GM12874 (cell line): ENCODE measurements around the gene ANKRD39.
A peak's percentile ranks its signal among the peaks of the same experiment; 100 is the strongest.

Experiments
- TF ChIP-seq, protein P1 (sequence below): IDR thresholded peaks from 2 replicates; pipeline ENCODE4 v1.5.1; 2011; ENCODE audit warnings: low read depth, mild to moderate bottlenecking, control low read depth, low read length, moderate library complexity; ENCODE audit not compliant: insufficient read depth

The ANKRD39 gene

DNA sequence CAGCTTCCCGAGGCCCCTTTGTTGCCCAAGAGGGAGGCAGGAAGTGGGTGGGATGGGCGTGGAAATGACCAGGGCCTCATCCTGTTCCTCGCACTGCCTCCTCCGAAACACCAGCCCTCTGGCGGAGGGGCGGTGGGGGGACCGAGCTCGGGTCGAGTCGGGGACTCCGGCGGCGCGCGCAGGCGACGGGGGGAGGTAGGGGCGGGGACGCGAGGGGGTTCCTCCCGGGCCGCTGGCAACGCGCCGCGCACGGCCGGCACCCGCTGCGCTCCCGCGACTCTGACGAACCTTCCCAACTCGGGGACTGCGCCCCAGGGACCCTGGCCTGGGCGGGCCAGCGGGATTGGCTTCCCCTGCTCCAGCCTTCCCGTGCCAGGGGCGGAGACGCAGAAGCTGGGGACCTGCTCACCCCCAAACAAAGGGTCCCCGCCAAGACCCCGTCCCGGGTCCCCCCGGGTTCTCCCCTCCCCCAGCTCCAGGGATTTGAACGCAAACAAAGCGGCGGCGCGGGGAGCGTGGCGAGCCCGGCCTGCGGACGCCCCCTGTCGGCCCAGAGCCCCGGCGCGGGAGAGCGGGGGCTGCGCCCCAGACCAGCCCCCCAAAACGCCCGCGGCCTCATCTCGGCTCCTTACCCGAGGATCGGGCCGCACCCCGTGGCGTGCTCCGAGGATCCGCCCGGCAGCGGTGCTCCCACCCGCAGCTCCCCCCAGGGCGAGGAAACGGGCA, 10.9 kb upstream of the ANKRD39 start:
- TF ChIP-seq, protein P1, sequence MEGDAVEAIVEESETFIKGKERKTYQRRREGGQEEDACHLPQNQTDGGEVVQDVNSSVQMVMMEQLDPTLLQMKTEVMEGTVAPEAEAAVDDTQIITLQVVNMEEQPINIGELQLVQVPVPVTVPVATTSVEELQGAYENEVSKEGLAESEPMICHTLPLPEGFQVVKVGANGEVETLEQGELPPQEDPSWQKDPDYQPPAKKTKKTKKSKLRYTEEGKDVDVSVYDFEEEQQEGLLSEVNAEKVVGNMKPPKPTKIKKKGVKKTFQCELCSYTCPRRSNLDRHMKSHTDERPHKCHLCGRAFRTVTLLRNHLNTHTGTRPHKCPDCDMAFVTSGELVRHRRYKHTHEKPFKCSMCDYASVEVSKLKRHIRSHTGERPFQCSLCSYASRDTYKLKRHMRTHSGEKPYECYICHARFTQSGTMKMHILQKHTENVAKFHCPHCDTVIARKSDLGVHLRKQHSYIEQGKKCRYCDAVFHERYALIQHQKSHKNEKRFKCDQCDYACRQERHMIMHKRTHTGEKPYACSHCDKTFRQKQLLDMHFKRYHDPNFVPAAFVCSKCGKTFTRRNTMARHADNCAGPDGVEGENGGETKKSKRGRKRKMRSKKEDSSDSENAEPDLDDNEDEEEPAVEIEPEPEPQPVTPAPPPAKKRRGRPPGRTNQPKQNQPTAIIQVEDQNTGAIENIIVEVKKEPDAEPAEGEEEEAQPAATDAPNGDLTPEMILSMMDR, result peak; percentile 78

DNA sequence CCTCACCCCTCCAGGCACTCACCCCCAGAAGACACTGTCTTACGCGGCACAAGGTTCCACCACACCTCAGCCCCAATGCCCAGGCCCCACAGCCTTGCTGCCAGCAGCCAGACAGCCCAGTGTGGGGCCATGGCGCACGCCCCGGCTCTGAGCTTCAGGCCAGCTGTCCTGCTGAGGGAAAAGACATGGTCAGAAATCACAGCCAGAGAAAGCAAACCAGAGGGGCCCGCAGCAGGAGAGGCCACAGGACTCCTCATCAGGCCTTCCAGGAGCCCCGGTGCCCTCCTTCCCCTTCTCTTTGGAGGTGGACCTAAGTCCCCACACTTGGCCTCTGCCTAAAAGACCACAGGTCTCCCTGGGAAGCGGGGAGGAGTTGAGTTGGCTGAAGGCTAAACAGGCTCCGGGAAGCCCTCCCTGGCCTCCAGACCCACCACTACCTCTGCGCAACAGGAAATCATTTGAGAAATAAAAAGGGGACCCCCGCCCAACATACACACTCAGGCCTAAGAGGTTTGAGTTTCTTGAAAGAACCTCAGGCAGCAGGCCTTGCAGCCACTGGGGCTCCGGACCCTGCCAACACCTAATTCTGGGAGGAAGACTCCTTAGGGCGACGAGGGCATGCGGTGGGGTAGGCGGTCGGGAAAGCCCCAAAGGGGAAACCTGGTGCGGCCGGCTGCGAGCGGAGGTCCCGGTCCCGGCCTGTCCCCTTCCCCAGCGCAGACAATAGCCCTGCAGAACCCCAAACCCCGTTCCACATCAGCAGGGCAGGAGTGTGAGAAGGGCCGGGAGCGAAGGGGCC, 10.1 kb upstream of the ANKRD39 start:
- TF ChIP-seq, protein P1, result no peak

DNA sequence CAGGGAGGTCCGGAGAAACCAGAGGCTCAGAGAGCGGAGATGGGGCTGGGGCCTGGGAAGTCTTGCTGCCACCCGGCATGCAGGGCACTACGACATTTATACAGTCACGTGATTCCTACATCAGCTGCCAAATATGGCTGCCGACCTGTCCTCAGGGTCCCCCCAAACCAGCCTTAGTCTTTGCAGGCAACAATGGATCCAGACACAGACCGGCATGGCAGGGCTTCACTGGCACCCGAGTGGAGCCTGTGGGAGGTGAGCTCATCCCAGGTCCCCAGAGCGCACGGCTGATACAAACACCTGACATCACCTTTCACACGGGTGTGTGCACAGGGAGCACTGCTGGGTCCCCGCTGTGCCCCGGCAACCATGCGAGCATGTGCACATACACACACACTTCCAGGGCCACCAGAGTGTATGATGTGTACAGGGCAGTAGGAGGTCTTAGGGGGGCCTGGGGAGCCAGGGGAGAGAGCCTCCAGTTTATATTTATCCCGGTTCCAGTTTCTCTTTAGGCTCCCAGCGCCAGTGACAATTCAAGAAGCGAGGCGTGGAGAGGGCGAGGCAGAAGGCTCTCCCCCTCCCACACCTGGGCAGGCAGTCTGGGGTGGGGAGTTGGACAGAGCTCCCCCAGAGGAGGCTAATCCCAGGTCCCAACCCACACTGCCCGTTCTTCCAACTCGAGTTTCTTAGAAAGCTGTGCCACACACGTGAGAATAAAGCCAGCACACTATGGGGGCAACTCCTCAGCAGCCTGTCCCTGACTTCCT, 9.4 kb upstream of the ANKRD39 start:
- TF ChIP-seq, protein P1, result no peak

DNA sequence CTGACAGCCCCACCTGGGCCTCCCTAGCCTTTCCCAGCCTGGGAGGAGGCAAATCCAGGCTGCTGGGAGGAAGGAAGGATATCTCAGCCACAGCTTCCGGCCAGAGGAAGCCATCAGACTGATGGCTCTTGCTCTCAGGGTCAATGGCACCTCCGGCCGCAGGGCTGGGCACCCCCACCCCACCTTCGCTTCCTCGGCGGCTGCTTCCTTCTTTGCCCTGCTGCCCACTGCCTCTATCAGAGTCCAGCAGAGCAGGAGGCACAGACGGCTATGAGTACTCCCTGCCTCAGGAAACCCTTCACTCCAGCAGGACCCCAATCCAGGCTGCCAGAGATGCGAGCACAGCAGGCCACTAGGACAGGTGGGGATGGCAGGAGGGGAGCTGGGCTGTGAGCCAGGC, 8.8 kb upstream of the ANKRD39 start:
- TF ChIP-seq, protein P1, result no peak

DNA sequence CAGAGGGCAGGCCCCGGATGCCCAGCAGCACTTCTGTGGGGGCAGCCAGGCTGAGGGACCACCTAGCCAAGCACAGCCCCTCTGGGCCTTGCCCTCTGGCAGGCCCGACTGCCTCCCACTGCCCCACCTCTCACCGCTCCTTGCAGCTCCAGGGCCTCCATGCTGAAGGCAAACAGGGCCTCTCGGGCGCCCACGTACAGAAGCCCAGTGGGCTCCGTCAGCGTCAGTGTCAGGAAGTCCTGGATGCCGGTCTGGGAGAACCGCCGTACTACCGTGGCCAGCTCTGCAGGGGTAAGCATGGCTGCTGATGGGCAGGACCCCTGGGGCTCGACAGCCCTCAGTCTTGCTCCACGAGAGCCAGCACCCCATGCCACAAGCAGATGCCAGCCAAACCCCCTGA, 8.3 kb upstream of the ANKRD39 start:
- TF ChIP-seq, protein P1, result no peak

DNA sequence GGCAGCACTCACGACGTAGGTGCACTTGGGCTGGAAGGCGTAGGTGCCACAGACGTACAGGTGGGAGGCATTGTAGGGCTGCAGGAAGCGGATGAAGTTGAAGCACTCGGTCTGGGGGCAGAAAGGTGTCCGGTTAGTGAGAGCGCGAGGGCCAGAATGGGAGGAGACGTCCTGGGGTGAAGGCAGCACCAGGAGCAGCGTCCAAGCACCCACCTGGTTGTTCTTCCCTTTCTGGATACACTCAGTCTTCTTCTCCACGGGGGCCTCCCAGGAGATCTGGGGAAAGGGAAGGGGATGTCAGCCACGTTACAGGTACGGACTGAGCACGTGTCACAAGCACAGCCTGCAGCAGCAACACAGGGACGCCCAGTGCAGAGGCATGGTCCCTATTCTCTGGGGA, 7.8 kb upstream of the ANKRD39 start:
- TF ChIP-seq, protein P1, result no peak

DNA sequence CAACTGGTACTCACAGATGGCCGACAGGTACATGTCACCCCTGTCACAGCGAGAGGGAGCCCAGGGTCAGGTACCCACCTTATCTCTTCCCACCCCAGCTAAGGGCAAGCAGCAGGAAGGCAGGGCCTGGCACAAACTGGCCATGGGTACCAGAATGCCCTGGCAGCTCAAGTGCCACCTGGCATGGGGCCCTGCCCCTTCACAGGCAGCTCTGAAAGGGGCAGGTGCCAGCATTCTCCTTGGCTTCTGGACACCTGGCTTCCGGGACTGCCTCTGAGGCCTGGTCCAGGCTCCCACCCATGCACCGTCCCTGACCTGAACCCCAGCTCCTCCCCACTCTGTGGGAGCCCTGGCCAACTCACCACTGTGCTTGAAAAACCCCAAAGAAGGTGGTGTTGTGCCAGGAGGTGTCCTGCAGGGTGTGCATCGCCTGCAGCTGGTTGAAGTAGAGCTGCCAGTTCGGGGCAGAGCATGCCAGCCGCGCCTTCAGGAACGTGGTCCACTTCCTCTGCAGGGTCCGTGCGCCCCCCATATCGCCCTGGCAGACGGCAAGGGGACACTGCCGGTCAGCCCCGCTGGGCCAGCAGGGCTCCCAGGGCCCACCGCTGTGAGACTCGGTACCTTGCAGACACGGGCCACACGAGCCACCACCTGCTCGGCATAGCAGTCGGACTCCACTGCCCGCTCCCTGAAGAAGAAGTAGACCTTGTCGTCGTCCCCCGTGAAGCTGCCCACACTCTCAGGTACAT, 6.7 kb upstream of the ANKRD39 start:
- TF ChIP-seq, protein P1, result no peak
